GM13977 (cell line): Measurements from ENCODE around the gene ECSCR.
A peak's percentile ranks its signal among the peaks of the same experiment; 100 is the strongest.

Source experiments
- DNase-seq: peaks from one replicate; pipeline ENCODE4 v3.0.0; 2012; ENCODE audit warnings: low spot score
- CTCF ChIP-seq: IDR thresholded peaks from 2 replicates; pipeline ENCODE4 v1.5.1; 2012; ENCODE audit warnings: mild to moderate bottlenecking, control low read depth; ENCODE audit not compliant: insufficient read depth; ENCODE audit errors: extremely low read depth, missing control alignments
- in situ Hi-C: fragments of 300-500 bp; cut with MboI; formaldehyde crosslinking; loops from one replicate; pipeline ENCODE4 v1.12.0; 2022; ENCODE audit warnings: low sequenced_read_pairs, low pct_unique_long_range_greater_than_20kb, mixed read lengths, inconsistent platforms; ENCODE audit not compliant: unreplicated experiment

ECSCR gene

GRCh38 chr5:139422307-139422893 lies 40.1 kb downstream of the ECSCR start:
- TF ChIP-seq CTCF = peak; percentile 87
- DNase-seq = peak; percentile 81
- in situ Hi-C loops = loop anchor here (5.0 kb wide), 1 partner anchor 95 kb away; no protein-coding TSS in a partner anchor

- in situ Hi-C loops = loop anchor here (5.0 kb wide), 1 partner anchor 98 kb away; no protein-coding TSS in a partner anchor
- DNase-seq = no peak
- no peak for TF ChIP-seq CTCF
These were observed 43.0 kb downstream of the ECSCR start for GRCh38 chr5:139419226-139420192.

- in situ Hi-C loops = no loop called here
- no peak for DNase-seq
- TF ChIP-seq CTCF = no peak
These were observed 43.8 kb downstream of the ECSCR start for GRCh38 chr5:139418793-139419192.

- in situ Hi-C loops = no loop called here
- TF ChIP-seq CTCF = no peak
- no peak for DNase-seq
These were observed 45.3 kb downstream of the ECSCR start for GRCh38 chr5:139417214-139417613.

- in situ Hi-C loops = no loop called here
- no peak for DNase-seq
- TF ChIP-seq CTCF = no peak
These were observed 45.9 kb downstream of the ECSCR start for GRCh38 chr5:139416651-139417050.

- no peak for TF ChIP-seq CTCF
- in situ Hi-C loops = no loop called here
- DNase-seq = no peak
These were observed 46.7 kb downstream of the ECSCR start for GRCh38 chr5:139415869-139416268.
